Osteocyte (in vitro differentiated cells): ENCODE results near the gene HMGCS2. TPM values are rescaled to one million over a fixed set of nuclear protein-coding genes. Genes with fewer than 3 reads are reported as not detected.

Source experiments
- DNase-seq: peaks from one replicate; pipeline ENCODE4 v3.0.0; 2021; ENCODE audit warnings: mixed read lengths; ENCODE audit not compliant: unreplicated experiment; ENCODE audit errors: extremely low spot score
- H3K27ac Mint-ChIP-seq: one replicate; pipeline ENCODE4 v1.8.0; 2021; ENCODE audit warnings: mild to moderate bottlenecking, mixed read lengths; ENCODE audit not compliant: unreplicated experiment
- H3K27me3 Mint-ChIP-seq: one replicate; pipeline ENCODE4 v1.8.0; 2021; ENCODE audit warnings: mixed read lengths; ENCODE audit not compliant: unreplicated experiment
- H3K36me3 Mint-ChIP-seq: one replicate; pipeline ENCODE4 v1.8.0; 2021; ENCODE audit warnings: mixed read lengths; ENCODE audit not compliant: unreplicated experiment
- H3K4me1 Mint-ChIP-seq: one replicate; pipeline ENCODE4 v1.8.0; 2021; ENCODE audit warnings: mixed read lengths; ENCODE audit not compliant: unreplicated experiment
- H3K4me3 Mint-ChIP-seq: one replicate; pipeline ENCODE4 v1.8.0; 2021; ENCODE audit warnings: mild to moderate bottlenecking, moderate library complexity, mixed read lengths; ENCODE audit not compliant: unreplicated experiment
- H3K9me3 Mint-ChIP-seq: one replicate; pipeline ENCODE4 v1.8.0; 2021; ENCODE audit warnings: mixed read lengths; ENCODE audit not compliant: unreplicated experiment
- total RNA-seq: library from RNA; stranded (reverse); gene quantifications from 2 replicates; pipeline ENCODE4 v1.2.1, GENCODE V29; 2021
- TF ChIP-seq, protein P1 (sequence below): fragments of 200-600 bp; sonication (generic); IDR thresholded peaks from 2 replicates; pipeline ENCODE4 v1.5.0; 2021; ENCODE audit warnings: antibody characterized with exemption, mild to moderate bottlenecking, moderate library complexity

Gene HMGCS2
- total RNA-seq, 1 donor from 2014 or later: not detected

DNA sequence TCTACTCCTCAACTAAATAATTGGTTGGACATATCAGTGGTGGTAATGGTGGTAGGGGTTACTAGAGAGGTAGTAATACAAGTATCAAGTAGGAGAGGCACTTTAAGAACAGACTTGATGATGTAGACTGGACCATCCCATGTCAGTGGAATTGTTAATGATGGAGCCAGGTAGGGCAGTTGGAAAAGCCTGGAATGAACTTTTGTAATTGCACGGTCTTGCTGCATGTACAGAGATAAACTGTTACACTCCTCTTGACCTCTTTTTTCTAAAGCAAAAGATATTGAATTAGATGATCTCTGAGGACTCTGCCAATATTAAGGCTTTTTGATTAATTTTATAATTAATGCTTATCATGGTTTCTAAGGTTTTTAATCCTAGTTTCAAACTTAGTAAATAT is 5.8 kb downstream of the HMGCS2 start:
- Mint-ChIP-seq H3K4me3 (no peak overlapping the region), H3K4me1 (no peaks in the 10 kb centered on the region), H3K27ac (no peak overlapping the region), H3K36me3 (peaks cover 2% of the 10 kb centered on the region), H3K27me3 (peaks cover 57% of the 10 kb centered on the region), H3K9me3 (peaks cover 8% of the 10 kb centered on the region)
- TF ChIP-seq, protein P1, sequence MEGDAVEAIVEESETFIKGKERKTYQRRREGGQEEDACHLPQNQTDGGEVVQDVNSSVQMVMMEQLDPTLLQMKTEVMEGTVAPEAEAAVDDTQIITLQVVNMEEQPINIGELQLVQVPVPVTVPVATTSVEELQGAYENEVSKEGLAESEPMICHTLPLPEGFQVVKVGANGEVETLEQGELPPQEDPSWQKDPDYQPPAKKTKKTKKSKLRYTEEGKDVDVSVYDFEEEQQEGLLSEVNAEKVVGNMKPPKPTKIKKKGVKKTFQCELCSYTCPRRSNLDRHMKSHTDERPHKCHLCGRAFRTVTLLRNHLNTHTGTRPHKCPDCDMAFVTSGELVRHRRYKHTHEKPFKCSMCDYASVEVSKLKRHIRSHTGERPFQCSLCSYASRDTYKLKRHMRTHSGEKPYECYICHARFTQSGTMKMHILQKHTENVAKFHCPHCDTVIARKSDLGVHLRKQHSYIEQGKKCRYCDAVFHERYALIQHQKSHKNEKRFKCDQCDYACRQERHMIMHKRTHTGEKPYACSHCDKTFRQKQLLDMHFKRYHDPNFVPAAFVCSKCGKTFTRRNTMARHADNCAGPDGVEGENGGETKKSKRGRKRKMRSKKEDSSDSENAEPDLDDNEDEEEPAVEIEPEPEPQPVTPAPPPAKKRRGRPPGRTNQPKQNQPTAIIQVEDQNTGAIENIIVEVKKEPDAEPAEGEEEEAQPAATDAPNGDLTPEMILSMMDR: no peak
- DNase-seq: no peak

DNA sequence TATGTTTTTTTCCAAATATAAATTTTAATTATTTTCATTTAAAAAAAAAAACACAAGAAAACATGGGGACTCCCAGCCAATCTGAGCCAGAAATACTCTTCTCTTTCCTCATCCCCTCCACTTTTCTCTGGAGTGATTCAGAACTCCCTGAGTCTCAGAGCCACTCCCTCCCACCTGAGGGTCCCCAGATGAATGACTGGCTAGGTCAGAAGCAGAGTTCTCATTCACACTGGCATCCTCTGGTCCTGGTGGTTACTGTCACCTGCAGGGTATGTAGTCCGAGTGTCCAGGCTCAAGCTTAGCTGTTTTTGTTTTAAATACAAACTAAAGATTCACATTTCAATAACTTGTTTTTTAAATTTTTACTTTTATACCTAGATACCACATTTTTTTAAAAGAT is 6.3 kb downstream of the HMGCS2 start:
- Mint-ChIP-seq H3K27me3 (peaks cover 61% of the 10 kb centered on the region), H3K4me3 (no peak overlapping the region), H3K36me3 (peaks cover 2% of the 10 kb centered on the region), H3K9me3 (peaks cover 8% of the 10 kb centered on the region), H3K4me1 (no peaks in the 10 kb centered on the region), H3K27ac (no peak overlapping the region)
- DNase-seq: no peak
- TF ChIP-seq, protein P1: no peak

DNA sequence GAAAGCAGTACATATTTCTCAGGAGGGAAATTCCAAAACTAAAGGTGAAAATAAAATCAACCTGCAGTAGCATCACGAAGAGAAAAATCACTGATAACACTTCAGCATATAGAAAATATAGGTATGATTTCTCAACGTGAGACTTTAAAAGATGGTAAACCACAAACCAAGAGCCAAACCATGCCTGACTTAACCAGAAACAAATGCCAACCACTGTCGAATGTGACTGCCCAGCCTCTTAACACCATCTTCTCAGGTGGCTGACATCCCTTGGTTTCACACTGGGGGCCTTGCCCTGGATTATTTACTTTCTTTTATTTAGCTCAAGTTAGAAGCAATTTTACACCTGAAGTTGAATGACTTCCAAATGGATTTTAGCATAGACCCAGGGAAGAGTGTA is 10.1 kb downstream of the HMGCS2 start:
- H3K9me3 Mint-ChIP-seq: no peaks in the 10 kb centered on the region
- no peaks in the 10 kb centered on the region for H3K36me3 Mint-ChIP-seq
- no peaks in the 10 kb centered on the region for H3K4me1 Mint-ChIP-seq
- H3K27me3 Mint-ChIP-seq: peaks cover 50% of the 10 kb centered on the region
- TF ChIP-seq, protein P1: no peak
- DNase-seq: no peak
- H3K4me3 Mint-ChIP-seq: no peak overlapping the region
- H3K27ac Mint-ChIP-seq: no peak overlapping the region

DNA sequence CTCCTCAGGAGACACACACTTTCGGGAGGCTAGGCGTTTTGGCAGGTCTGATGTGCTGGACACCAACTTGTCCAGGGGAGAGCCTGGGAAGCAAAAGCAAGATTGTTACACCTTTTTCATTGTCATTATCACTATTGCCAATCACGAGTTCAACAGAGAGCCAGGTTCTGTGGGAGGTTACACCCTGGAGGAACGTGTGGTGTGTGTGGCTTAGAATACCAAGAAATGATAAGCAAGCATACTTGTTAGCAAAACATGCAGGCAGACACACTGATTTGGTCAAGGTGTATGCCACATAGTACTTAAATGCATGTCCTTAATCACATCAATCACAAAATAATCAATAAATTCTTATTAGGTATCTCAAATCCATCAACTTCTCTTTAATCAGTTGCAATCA is 16.1 kb downstream of the HMGCS2 start:
- TF ChIP-seq, protein P1: no peak
- Mint-ChIP-seq H3K36me3 (no peaks in the 10 kb centered on the region), H3K4me1 (no peaks in the 10 kb centered on the region), H3K27me3 (peaks cover 43% of the 10 kb centered on the region), H3K4me3 (no peak overlapping the region), H3K9me3 (no peaks in the 10 kb centered on the region), H3K27ac (no peak overlapping the region)
- DNase-seq: no peak

DNA sequence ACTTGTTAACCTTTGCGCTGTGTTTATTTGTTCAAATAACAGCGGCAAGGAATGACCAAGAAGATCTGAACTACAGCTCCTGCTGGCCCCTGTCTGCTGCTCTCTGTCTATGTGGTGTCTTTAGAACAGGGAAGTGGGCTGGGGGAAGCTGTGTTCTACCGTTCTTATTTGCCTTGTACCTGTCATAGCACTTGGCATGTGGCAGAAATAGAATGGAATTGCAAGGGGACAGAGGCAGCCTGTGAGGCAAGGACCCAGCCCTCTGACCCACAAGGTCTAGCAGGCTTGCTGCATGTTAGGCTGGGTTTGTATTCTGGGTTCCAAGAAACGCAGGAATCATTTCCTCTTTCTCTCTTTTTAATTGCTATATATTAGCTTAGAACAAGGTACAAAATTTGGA is 20.7 kb downstream of the HMGCS2 start:
- DNase-seq: no peak
- peaks cover 21% of the 10 kb centered on the region for H3K27me3 Mint-ChIP-seq
- no peak overlapping the region for H3K27ac Mint-ChIP-seq
- H3K4me1 Mint-ChIP-seq: no peaks in the 10 kb centered on the region
- no peaks in the 10 kb centered on the region for H3K9me3 Mint-ChIP-seq
- H3K36me3 Mint-ChIP-seq: peaks cover 13% of the 10 kb centered on the region
- H3K4me3 Mint-ChIP-seq: no peak overlapping the region
- TF ChIP-seq, protein P1: no peak
